Right atrium auricular region (tissue), 2 donors: Measurements from ENCODE around the gene PBX2. TPM values are rescaled to one million over a fixed set of nuclear protein-coding genes. Genes with fewer than 3 reads are reported as not detected.

Experiments used
- DNase-seq: peaks from one replicate; pipeline ENCODE4 v3.0.0-alpha.2; 2019; ENCODE audit warnings: low spot score
- H3K27ac ChIP-seq, 2 donors: fragments of 200-600 bp; sonication (generic); 1 replicate in 1 of 2; 2 replicates in 1 of 2; pipeline ENCODE4 v1.5.1; 2016 to 2019
- H3K27me3 ChIP-seq, 2 donors: fragments of 200-600 bp; sonication (generic); one replicate each; pipeline versions ENCODE4 v1.5.1 to v1.6.0; 2017 to 2019
- H3K36me3 ChIP-seq: fragments of 200-600 bp; sonication (generic); one replicate; pipeline ENCODE4 v1.5.1; 2016
- H3K4me1 ChIP-seq, 2 donors: fragments of 200-600 bp; sonication (generic); one replicate each; pipeline versions ENCODE4 v1.5.1 to v1.6.0; 2017 to 2019
- H3K4me3 ChIP-seq, 2 donors: fragments of 200-600 bp; sonication (generic); 1 replicate in 1 of 2; 2 replicates in 1 of 2; pipeline ENCODE4 v1.5.1; 2017 to 2019; ENCODE audit warnings: mild to moderate bottlenecking in 1 of 2, moderate library complexity in 1 of 2
- H3K9me3 ChIP-seq, 2 donors: fragments of 200-600 bp; sonication (generic); one replicate each; pipeline ENCODE4 v1.5.1; 2019
- CTCF ChIP-seq, 2 donors: fragments of 200-600 bp; sonication (generic); IDR thresholded peaks; one replicate each; pipeline ENCODE4 v1.5.1; 2019; ENCODE audit warnings: antibody characterized with exemption in 2 of 2
- total RNA-seq, 2 donors: library from RNA; depleted of rRNA; stranded (reverse); fragments of >200 nt; gene quantifications; one replicate each; pipeline ENCODE4 v1.1.0, GENCODE V29; 2016

Gene PBX2
- total RNA-seq, 2 donors from 2014 or later, result 26.0 to 32.5 TPM

- Histone ChIP-seq H3K4me1 (peaks cover 0 to 36% of the 10 kb centered on the region in 2 donors), H3K9me3 (no peaks in the 10 kb centered on the region), H3K36me3 (peaks cover 11% of the 10 kb centered on the region), H3K27me3 (no peaks in the 10 kb centered on the region), H3K4me3 (no peak overlapping the region), H3K27ac (no peak overlapping the region)
- DNase-seq, result no peak
- TF ChIP-seq CTCF (IDR thresholded peaks at IDR 0.05), result no peak
Observed at GRCh38 chr6:32174416-32174815, 15.6 kb downstream of the PBX2 start.

GRCh38 chr6:32173051-32173727, 16.8 kb downstream of the PBX2 start:
- no peak overlapping the region for H3K4me3 ChIP-seq
- DNase-seq, result no peak
- H3K9me3 ChIP-seq, result no peaks in the 10 kb centered on the region
- H3K27ac ChIP-seq, result no peak overlapping the region
- H3K4me1 ChIP-seq, result peaks cover 0 to 27% of the 10 kb centered on the region in 2 donors
- H3K27me3 ChIP-seq, result no peaks in the 10 kb centered on the region
- TF ChIP-seq CTCF (IDR thresholded peaks at IDR 0.05), result no peak
- peaks cover 22% of the 10 kb centered on the region for H3K36me3 ChIP-seq

GRCh38 chr6:32171234-32171633, 18.8 kb downstream of the PBX2 start:
- Histone ChIP-seq H3K9me3 (no peaks in the 10 kb centered on the region), H3K36me3 (peaks cover 39% of the 10 kb centered on the region), H3K27me3 (no peaks in the 10 kb centered on the region), H3K4me3 (no peak overlapping the region), H3K4me1 (peaks cover 0 to 15% of the 10 kb centered on the region in 2 donors), H3K27ac (no peak overlapping the region)
- no peak for TF ChIP-seq CTCF (IDR thresholded peaks at IDR 0.05)
- no peak for DNase-seq

- Histone ChIP-seq H3K36me3 (peaks cover 49% of the 10 kb centered on the region), H3K4me1 (peaks cover 0 to 11% of the 10 kb centered on the region in 2 donors), H3K27ac (no peak overlapping the region)
Observed at GRCh38 chr6:32170294-32170693, 19.7 kb downstream of the PBX2 start.

GRCh38 chr6:32168807-32169591, 21.0 kb downstream of the PBX2 start:
- no peaks in the 10 kb centered on the region for H3K4me1 ChIP-seq
- no peak overlapping the region for H3K4me3 ChIP-seq
- DNase-seq, result no peak
- no peak for TF ChIP-seq CTCF (IDR thresholded peaks at IDR 0.05)
- no peak overlapping the region for H3K27ac ChIP-seq
- no peaks in the 10 kb centered on the region for H3K27me3 ChIP-seq
- H3K9me3 ChIP-seq, result no peaks in the 10 kb centered on the region
- H3K36me3 ChIP-seq, result peaks cover 53% of the 10 kb centered on the region

More at GRCh38 chr6:32170294-32170693, 19.7 kb downstream of the PBX2 start:
- TF ChIP-seq CTCF (IDR thresholded peaks at IDR 0.05), result no peak
- Histone ChIP-seq H3K9me3 (no peaks in the 10 kb centered on the region), H3K4me3 (no peak overlapping the region), H3K27me3 (no peaks in the 10 kb centered on the region)
- DNase-seq, result no peak
